ENCODE measurements around the gene PDE11A.

Gene PDE11A

DNA sequence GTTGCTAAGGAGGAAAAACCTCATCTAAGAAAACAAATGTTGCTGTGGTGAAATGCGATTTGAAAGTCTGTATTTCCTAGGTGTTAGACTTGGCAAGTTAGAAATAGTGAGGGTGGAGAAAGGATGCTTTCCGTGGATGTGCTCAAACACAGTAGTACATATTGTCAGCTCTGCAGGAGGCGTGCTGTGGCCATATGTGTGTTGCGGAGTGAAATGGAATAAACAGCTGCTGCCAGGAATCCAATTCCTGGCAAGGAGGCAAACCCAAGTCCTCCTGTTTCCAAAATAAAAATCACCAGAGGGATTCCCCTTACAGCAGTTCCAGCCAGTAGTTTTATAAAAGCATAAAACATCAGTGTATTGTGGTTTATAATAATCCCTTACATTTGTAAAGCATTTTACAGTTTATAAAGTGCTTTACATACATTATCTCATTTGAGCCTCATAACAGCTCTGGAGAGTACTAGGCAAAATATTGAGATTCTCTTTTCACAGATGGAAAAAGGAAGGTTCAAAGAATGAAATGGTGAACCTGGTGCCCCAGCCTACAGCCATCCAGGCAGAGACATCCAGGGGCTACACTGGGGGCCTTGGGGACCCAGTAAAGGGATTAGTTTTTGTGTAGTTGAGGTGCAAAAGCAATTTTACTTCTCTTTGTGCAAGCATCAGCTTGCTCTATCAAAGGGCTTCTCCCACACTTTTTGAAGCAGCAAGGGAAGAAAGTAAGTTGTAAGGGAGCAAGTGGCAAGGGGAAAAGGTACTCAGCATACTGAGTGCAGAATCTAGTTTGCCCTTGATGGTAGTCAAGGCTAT, 474.0 kb downstream of the PDE11A start:
- DNase-seq (ENCODE audit: low read depth), result no peak

- DNase-seq (ENCODE audit: low read depth), result no peak
Measured at GRCh38 chr2:177597759-177598158, 474.8 kb downstream of the PDE11A start.

DNA sequence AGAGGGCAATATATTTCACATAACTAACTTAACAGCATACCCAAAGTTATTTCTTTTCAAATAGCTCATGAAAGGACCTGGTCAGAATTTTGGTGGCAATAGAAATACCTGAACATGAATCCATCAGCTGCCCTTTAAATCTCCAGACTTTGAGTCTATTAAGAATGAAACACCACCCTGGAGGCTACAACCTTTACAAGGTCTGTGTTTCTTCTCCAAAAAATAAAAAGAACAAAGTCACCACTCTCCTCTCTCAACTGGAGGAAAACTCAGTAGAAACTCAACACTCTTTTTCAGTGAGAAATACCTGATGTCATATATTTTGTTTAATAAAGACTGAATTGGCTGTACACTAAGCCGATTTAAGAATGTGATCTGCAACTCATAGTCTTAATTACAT, 475.7 kb downstream of the PDE11A start:
- no peak for DNase-seq (ENCODE audit: low read depth)

DNA sequence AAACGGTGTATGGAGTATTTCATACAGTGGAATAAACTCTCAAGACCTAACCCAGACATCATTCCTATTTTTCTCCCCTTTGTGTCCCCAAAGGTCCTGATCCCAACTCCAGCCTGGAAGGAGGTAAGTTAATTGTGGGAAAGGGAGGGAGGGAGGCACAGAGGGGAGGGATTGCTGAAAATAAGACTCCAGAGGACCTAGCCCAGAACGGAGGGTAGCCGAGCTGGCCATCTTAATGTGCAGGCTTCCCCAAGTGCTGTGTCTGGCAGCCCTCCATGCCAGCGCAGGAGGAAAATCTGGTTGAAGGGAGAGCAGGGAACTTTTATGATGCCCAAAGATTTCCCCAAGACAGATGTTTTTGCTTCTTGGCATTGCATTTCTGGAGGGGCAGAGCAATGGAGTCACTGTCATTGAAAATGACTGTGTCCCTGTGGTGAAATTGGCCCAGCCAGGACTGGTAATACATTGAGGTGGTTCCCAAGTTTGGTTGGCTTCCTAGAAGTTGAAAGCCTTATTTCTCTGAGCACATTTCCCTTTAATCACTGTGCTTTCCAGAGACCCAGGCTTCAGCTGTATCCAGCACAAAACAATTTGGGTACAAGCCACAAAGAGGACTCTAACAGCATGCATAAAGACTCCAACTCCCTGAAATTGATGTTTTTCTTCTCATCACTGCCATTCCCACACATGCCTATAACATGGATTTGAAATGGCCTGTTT, 477.3 kb downstream of the PDE11A start:
- no peak for DNase-seq (ENCODE audit: low read depth)

- DNase-seq (ENCODE audit: low read depth), result no peak
Measured at GRCh38 chr2:177593402-177593801, 479.2 kb downstream of the PDE11A start.

DNA sequence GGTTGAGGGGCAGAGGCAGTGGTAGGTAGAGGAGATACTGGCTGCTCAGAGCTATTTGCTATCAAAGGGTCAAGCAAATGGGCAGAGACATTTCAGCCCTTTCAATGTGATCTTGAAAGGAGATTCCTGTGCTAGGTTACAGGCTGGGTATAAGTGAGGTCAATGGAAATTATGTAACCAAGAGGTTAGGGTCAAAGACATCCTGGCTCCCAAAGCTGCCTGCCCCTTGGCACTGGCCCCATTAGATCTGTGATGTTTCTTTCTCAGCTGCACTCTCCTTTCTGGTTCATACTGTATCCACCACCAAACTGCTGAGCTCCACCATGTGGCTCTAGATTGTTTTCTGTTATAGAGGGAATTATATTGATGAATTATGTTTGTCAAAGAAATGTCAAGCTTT, 479.6 kb downstream of the PDE11A start:
- DNase-seq (ENCODE audit: low read depth), result no peak

DNA sequence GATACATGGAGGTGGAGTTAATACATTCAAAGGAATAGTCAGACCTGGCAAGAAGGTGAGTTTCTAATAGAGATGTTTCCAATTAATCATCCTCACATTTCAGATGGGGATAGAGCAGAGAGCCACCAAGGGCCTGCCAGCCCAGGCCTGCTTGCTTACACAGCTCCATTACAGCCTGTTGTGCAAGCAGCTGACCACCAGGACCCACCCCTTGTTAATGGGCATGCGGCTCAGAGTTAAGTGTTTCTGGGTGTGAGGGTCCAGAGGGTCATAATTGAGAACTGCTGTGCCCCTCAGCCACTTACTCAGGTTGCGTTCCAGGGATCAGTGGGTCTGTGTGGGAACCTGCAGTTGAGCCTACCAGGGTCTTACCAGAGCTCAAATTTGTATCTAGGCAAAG, 480.2 kb downstream of the PDE11A start:
- no peak for DNase-seq (ENCODE audit: low read depth)

GRCh38 chr2:177589186-177589585, 483.4 kb downstream of the PDE11A start:
- no peak for DNase-seq (ENCODE audit: low read depth)

DNA sequence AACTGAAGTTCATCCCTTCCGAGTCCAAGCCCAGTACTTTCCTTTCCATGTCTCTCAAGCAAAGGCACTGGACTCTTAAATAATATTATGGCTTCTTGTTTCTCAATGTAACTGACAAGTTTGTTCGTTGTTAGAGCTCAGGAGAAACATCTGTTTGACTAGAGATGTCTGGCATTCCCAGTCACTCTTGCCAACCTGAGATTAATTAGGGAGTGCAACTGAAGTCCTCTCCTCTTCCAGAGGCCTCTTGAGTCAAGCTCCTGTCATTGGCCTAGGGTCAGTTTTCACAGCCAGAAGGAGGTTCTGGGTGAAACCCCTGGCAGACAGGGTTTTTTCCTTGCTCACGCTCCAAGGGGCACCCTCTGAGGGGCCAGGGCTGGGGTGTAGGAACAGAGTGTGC, 483.9 kb downstream of the PDE11A start:
- no peak for DNase-seq (ENCODE audit: low read depth)

GRCh38 chr2:177587371-177587770, 485.2 kb downstream of the PDE11A start:
- DNase-seq (ENCODE audit: low read depth), result no peak

GRCh38 chr2:177586154-177586553, 486.4 kb downstream of the PDE11A start:
- DNase-seq (ENCODE audit: low read depth), result no peak

DNA sequence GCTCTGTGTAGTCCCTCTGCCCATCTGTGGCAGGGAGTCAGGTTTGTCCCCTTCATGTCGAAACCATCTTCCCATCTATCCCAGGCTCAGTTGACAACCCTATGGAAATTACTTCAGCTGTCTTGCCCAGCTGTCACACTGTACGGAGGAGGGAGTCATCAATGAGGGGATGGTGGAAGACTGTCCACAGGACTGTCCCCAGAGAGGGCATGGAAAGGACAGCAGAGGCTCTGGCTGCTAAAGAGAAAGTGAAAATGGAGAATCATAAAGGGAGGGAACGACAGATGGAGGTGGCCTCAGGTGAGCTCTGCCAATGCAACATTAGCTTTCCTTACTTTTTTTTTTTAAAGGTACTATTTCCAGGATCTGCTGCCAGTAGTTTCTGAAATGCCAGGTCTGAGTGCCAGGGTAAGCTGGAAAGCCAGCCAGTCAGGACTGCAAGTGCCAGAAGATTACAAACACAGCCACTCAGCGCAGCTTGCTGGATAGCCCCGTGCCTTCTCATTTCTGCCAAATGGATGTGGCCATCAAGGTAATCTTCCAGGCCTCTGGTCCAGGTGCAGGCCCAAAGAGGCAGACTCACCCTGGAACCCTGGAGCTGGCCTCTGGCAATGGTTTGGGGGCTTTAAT, 487.2 kb downstream of the PDE11A start:
- DNase-seq (ENCODE audit: low read depth), result no peak

DNA sequence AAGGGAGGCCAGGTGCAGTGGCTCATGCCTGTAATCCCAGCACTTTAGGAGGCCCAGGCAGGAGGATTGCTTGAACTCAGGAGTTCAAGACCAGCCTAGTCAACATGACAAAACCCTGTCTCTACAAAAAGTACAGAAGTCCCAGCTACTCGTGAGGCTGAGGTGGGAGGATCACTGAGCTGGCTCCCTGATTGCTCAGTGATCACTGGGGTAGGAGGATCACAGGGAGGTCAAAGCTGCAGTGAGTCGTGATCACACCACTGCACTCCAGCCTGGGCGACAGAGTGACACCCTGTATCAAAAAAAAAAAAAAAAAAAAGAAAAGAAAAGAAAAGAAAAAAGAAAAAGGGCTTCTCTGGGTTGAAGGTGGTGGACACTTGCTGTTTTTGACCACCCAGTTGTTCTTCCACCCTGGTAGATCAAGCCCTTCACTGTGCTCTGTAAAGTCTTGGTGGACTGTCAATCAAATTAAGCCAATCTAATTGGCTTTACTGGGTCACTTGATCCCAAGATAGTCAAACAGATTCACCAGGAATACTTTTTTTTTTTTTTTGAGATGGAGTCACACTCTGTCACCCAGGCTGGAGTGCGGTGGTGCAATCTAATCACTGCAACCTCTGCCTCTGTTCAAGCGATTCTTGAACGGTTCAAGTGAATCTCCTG, 488.4 kb downstream of the PDE11A start:
- DNase-seq (ENCODE audit: low read depth), result no peak

DNA sequence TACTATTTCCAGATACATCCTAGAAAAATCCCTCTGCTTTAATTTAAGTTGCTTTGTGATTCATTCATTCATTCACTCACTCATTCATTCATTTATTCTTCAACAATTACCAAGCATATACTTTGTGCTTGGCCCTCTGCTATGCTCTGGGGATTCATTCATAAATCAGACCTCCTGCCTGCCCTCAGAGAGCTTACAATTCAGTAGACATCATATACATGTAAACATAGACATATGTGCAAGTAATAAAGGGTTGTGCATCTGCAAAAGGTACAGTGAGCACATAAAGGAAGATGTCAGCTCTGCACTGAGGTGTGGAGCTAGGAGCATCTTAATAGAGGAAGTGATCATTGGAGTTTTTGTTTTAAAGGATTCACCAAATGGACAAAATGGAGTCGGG, 490.6 kb downstream of the PDE11A start:
- DNase-seq (ENCODE audit: low read depth), result no peak

DNA sequence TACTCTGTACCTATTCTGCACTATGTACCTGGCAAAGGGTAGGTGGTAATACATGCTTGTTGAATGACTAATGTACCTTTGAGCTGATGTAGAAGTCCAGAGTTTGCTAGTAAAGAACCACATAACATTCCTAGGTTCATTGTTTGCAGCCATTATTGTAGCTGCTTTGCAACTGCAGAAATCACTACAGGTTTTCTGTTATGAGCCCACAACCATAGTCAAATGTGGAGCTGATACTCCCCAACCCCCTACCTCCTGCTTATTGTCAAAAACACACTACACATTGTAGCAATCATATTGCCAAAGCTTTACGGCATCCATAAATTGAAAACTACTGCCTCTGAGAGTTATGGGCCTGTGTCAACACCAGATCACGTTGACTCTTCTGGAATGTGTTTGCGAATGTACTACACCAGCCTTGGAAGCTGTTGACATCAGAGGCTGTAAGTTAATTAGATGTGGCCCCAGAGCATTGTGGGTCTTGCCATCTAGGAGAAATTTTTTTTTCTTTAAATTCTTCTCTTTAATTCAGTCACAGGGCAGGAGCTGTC, 493.0 kb downstream of the PDE11A start:
- no peak for DNase-seq (ENCODE audit: low read depth)

- DNase-seq (ENCODE audit: low read depth), result no peak
Measured at GRCh38 chr2:177578454-177578853, 494.1 kb downstream of the PDE11A start.

GRCh38 chr2:177577075-177577474, 495.5 kb downstream of the PDE11A start:
- no peak for DNase-seq (ENCODE audit: low read depth)

DNA sequence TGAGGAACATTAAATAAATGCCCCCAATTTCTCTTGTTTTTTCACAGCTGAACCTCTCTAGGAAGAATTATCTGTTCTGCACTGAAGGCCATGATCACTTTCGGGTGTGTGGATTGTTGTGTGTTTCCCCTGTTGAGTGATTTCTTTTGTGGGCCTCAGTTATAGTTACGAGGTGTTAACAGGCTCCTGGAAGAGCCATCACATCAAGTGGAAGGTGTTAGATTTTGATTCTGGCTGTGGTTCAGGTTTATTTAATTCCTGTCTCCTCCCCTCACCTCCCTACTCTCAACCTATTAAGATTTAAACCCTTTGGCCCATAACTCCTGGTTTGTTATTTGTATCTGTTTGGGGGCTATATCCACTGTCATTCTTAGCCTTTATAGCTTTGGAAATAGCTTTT, 497.2 kb downstream of the PDE11A start:
- no peak for DNase-seq (ENCODE audit: low read depth)

DNA sequence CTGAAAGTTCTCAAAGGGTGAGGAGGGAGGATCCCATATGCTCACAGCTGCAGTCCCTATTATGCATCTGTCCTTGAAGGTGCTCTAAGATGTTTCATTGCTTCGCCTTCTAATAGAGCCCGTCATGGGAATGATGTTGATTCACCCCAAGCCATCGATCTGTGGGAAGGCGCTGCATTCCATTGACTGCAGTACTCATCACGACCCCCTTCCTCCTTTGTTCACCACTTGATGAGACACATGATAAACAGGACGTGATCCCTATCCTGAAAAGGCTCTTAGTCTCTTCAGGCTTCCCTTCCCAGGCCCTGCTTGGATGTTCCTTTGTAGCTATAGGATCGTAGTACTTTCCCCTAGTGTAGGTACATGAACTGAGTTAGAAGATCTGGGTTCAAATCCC, 498.2 kb downstream of the PDE11A start:
- DNase-seq (ENCODE audit: low read depth), result no peak
